ENCODE measurements around the gene SPAG17. TPM values are rescaled to one million over a fixed set of nuclear protein-coding genes. Genes with fewer than 3 reads are reported as not detected.

The SPAG17 gene
- total RNA-seq, 2 experiments from 2014 or later = not detected

DNA sequence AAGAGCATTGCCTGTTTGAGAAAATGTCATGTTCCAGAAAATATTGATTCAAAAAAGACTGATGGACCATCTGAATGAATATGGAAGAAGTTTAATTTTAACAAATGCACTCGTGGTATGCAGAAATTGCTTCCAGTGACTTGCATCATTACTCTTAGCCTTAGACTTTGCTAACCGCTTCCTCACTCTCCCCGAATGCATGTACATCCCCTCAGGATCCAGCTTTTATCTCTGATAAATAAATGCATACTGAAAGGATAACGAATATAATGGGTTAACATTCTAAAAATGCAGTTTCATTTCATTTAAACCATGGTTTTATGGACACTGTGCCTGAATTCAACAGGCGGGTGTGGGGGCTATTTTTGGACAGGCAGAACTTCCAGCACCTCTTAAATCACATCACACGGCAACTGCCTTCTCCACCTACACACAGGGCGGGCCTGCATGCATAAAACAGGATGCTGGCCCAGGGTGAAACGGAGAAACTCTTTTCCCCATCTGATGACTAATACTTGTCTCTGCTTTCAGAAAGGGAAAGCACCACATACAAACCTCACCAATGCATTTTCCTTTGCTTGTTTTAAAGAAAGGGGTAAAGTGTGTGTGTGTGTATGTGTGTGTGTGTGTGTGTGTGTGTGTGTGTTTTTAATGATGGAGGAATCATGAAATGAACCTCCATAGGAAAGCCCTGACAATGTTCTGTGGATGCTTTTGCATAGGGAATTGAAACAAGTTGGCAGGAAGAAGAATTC, 48.7 kb downstream of the SPAG17 start:
- no peak overlapping the region for H3K4me3 Mint-ChIP-seq
- peaks cover 2% of the 10 kb centered on the region for H3K9me3 Mint-ChIP-seq
- Histone ChIP-seq H3K36me3 (ENCODE audit: insufficient read depth, low read length) (no peaks in the 10 kb centered on the region), H3K4me3 (ENCODE audit: low read length) (no peak overlapping the region), H3K27me3 (ENCODE audit: control insufficient read depth in 1 of 2, insufficient read depth in 2 of 2, low read length in 2 of 2) (peaks cover 0 to 5% of the 10 kb centered on the region in 2 experiments), H3K27ac (ENCODE audit: low read depth in 1 of 2, low read length in 2 of 2) (no peak overlapping the region), H3K9me3 (ENCODE audit: control insufficient read depth in 1 of 2, insufficient read depth in 1 of 2, low read length in 2 of 2) (no peaks in the 10 kb centered on the region), H3K4me1 (ENCODE audit: insufficient read depth, low read length) (no peaks in the 10 kb centered on the region)
- no peak overlapping the region for H3K27ac Mint-ChIP-seq
- ATAC-seq (ENCODE audit: poor library complexity) = no peak
- ChIA-PET POLR2A (no interaction called here), CTCF (no interaction called here)
- peaks cover 37% of the 10 kb centered on the region for H3K27me3 Mint-ChIP-seq
- no peaks in the 10 kb centered on the region for H3K4me1 Mint-ChIP-seq (ENCODE audit: low read depth)
- intact Hi-C loops (cut with DNase I, micrococcal nuclease) = no loop called here
- DNase-seq = no peak
- H3K36me3 Mint-ChIP-seq (ENCODE audit: low read depth) = no peaks in the 10 kb centered on the region
- TF ChIP-seq, protein P1, sequence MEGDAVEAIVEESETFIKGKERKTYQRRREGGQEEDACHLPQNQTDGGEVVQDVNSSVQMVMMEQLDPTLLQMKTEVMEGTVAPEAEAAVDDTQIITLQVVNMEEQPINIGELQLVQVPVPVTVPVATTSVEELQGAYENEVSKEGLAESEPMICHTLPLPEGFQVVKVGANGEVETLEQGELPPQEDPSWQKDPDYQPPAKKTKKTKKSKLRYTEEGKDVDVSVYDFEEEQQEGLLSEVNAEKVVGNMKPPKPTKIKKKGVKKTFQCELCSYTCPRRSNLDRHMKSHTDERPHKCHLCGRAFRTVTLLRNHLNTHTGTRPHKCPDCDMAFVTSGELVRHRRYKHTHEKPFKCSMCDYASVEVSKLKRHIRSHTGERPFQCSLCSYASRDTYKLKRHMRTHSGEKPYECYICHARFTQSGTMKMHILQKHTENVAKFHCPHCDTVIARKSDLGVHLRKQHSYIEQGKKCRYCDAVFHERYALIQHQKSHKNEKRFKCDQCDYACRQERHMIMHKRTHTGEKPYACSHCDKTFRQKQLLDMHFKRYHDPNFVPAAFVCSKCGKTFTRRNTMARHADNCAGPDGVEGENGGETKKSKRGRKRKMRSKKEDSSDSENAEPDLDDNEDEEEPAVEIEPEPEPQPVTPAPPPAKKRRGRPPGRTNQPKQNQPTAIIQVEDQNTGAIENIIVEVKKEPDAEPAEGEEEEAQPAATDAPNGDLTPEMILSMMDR (IDR thresholded peaks at IDR 0.05) = no peak

DNA sequence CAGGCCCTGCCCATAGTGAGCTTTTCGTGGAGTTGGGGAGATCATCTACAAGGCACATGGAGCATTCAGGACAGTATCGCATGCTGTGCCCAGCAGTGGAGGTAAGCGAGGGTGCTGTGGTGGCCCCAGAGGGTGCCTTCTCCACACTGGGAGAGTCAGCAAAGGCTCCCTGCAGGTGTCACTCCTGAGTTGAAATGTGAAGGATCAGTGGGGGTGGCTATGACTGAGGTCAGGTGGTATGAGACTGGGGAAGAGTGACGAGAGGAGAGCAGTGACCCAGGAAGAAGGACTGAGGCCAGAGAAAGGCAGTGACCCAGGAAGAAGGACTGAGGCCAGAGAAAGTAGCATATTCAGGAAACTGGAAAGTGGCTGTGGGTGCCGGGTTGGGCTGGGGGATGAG, 53.0 kb downstream of the SPAG17 start:
- TF ChIP-seq, protein P1 (IDR thresholded peaks at IDR 0.05) = no peak
- ChIA-PET POLR2A (no interaction called here), CTCF (no interaction called here)
- H3K27ac ChIP-seq (ENCODE audit: low read depth in 1 of 2, low read length in 2 of 2) = no peak overlapping the region
- intact Hi-C loops (cut with DNase I, micrococcal nuclease) = no loop called here
- H3K36me3 ChIP-seq (ENCODE audit: insufficient read depth, low read length) = no peaks in the 10 kb centered on the region
- peaks cover 30% of the 10 kb centered on the region for H3K27me3 Mint-ChIP-seq
- no peak overlapping the region for H3K4me3 ChIP-seq (ENCODE audit: low read length)
- no peaks in the 10 kb centered on the region for H3K4me1 ChIP-seq (ENCODE audit: insufficient read depth, low read length)
- ATAC-seq (ENCODE audit: poor library complexity) (no peak), DNase-seq (no peak)
- no peaks in the 10 kb centered on the region for H3K36me3 Mint-ChIP-seq (ENCODE audit: low read depth)
- H3K27me3 ChIP-seq (ENCODE audit: control insufficient read depth in 1 of 2, insufficient read depth in 2 of 2, low read length in 2 of 2) = peaks cover 0 to 5% of the 10 kb centered on the region in 2 experiments
- no peak overlapping the region for H3K27ac Mint-ChIP-seq
- no peaks in the 10 kb centered on the region for H3K4me1 Mint-ChIP-seq (ENCODE audit: low read depth)
- H3K4me3 Mint-ChIP-seq = no peak overlapping the region
- no peaks in the 10 kb centered on the region for H3K9me3 ChIP-seq (ENCODE audit: control insufficient read depth in 1 of 2, insufficient read depth in 1 of 2, low read length in 2 of 2)
- no peaks in the 10 kb centered on the region for H3K9me3 Mint-ChIP-seq

DNA sequence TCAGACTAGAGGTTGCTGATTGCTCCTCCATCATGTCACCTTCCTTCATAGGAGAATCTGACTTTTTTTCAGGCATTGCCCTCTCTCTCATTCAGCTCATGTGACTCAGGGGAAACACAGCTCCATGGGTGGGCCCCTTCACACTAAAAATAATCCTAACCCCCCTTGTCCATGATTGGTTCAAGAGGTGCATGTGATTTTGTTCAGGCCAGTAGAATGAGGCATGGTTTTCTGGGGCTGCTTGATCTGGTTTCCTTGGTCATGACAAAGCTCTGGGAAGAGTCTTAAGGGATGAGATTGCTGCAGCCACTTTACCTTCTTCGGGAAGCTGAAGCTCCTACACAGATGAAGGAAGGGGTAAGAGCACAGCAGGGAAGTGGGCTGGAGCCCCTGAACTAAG, 56.3 kb downstream of the SPAG17 start:
- POLR2A ChIA-PET = no interaction called here
- intact Hi-C loops (cut with DNase I, micrococcal nuclease) = no loop called here
- peaks cover 10% of the 10 kb centered on the region for H3K27me3 Mint-ChIP-seq

More for the DNA sequence above, 56.3 kb downstream of the SPAG17 start:
- H3K27ac Mint-ChIP-seq = no peak overlapping the region
- Histone ChIP-seq H3K27ac (ENCODE audit: low read depth in 1 of 2, low read length in 2 of 2) (no peak overlapping the region), H3K4me1 (ENCODE audit: insufficient read depth, low read length) (no peaks in the 10 kb centered on the region), H3K9me3 (ENCODE audit: control insufficient read depth in 1 of 2, insufficient read depth in 1 of 2, low read length in 2 of 2) (no peaks in the 10 kb centered on the region), H3K27me3 (ENCODE audit: control insufficient read depth in 1 of 2, insufficient read depth in 2 of 2, low read length in 2 of 2) (peaks cover 0 to 5% of the 10 kb centered on the region in 2 experiments), H3K36me3 (ENCODE audit: insufficient read depth, low read length) (no peaks in the 10 kb centered on the region), H3K4me3 (ENCODE audit: low read length) (no peak overlapping the region)
- no peak overlapping the region for H3K4me3 Mint-ChIP-seq
- TF ChIP-seq, protein P1 (IDR thresholded peaks at IDR 0.05) = no peak
- CTCF ChIA-PET = no interaction called here
- ATAC-seq (ENCODE audit: poor library complexity) (no peak), DNase-seq (no peak)
- H3K9me3 Mint-ChIP-seq = no peaks in the 10 kb centered on the region
- no peaks in the 10 kb centered on the region for H3K4me1 Mint-ChIP-seq (ENCODE audit: low read depth)
- no peaks in the 10 kb centered on the region for H3K36me3 Mint-ChIP-seq (ENCODE audit: low read depth)

Data from CD4-positive, alpha-beta T cell (primary cell).